Panc1 (cell line): ENCODE results near the gene MON1B.

Source experiments
- CTCF ChIP-seq: fragments of 450-650 bp; IDR thresholded peaks from 2 replicates; pipeline ENCODE4 v1.5.1; 2017; ENCODE audit warnings: mild to moderate bottlenecking
- POLR2AphosphoS5 ChIP-seq: IDR thresholded peaks from 2 replicates; pipeline ENCODE4 v1.6.1; 2012; ENCODE audit warnings: mild to moderate bottlenecking, low read depth, low read length, moderate library complexity
- REST ChIP-seq, 2 experiments: IDR thresholded peaks; 2 replicates each; pipeline ENCODE4 v1.6.1; 2011 to 2012; ENCODE audit warnings: low read depth in 2 of 2, control low read depth in 1 of 2, low read length in 1 of 2, mild to moderate bottlenecking in 1 of 2, moderate library complexity in 1 of 2; ENCODE audit not compliant: insufficient read depth in 1 of 2
- SIN3A ChIP-seq: IDR thresholded peaks from 2 replicates; pipeline ENCODE4 v1.6.1; 2012; ENCODE audit warnings: low read depth, mild to moderate bottlenecking, low read length, moderate library complexity, borderline replicate concordance; ENCODE audit not compliant: insufficient read depth
- TCF7L2 ChIP-seq: IDR thresholded peaks from 2 replicates; pipeline ENCODE4 v1.6.1; 2011; ENCODE audit warnings: mild to moderate bottlenecking, low read depth, low read length, inconsistent platforms

- no peak for TF ChIP-seq CTCF
- no peak for TF ChIP-seq POLR2AphosphoS5
- TF ChIP-seq REST (IDR thresholded peaks at IDR 0.05; ENCODE audit: insufficient read depth in 1 of 2, low read depth in 2 of 2, low read length in 1 of 2), result no peak
- TF ChIP-seq TCF7L2, result no peak
- TF ChIP-seq SIN3A, result no peak
Measured at GRCh38 chr16:77221482-77221881, 30.5 kb downstream of the MON1B start.
